Measurements from ENCODE around the gene RPL29.

RPL29 gene

DNA sequence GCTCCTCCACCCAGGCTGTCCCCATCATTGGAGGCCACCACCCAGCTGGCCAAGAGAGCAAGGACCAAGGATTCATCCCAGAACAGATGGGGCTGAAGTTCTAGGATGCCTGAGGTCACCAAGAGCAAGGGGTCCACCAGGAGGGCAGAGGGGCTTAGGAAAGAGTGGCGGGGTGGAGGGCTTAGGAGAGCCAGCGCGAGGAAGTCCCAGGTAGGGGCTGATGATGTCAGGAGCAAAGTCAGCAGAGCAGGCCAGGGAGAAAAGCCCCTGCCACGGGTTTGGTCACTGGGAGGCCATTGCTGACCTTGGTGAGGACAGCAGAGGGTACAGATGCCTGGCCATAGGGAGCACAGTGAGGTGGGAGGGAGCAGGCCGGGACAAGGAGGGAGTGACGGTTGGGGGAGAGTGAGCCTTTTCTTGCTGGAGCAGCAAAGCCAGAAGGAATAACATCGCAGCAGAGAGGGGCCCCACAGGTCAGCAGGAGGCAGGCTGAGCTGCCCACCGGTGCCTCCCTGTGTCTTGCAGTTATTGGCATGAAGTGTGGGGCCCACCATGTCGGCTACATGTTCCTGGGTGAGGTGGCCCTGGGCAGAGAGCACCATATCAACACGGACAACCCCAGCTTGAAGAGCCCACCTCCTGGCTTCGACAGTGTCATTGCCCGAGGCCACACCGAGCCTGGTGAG is 48.3 kb downstream of the RPL29 start:
- DNase-seq (ENCODE audit: low spot score) (no peak), FAIRE-seq (no peak)

DNA sequence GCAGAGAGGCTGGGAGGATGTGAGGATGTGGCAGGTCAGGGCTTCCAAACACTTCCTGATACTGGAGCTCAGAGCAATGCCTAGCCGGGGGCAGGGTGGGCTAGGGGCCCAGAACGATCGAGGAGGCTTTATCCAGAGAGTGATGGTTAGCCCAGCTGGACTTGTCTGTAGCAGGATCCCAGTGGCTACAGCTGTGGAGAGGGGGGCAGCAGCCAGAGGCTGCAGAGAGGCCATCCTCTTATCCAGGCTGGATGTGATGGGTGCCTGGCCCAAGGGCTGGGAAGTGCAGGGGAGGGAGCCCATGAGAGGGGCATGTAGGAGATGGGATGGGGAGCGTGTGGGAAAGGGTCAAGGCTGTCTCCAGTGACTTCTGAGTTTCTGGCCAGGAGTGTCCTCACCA is 48.9 kb downstream of the RPL29 start:
- DNase-seq (ENCODE audit: low spot score) (no peak), FAIRE-seq (no peak)

DNA sequence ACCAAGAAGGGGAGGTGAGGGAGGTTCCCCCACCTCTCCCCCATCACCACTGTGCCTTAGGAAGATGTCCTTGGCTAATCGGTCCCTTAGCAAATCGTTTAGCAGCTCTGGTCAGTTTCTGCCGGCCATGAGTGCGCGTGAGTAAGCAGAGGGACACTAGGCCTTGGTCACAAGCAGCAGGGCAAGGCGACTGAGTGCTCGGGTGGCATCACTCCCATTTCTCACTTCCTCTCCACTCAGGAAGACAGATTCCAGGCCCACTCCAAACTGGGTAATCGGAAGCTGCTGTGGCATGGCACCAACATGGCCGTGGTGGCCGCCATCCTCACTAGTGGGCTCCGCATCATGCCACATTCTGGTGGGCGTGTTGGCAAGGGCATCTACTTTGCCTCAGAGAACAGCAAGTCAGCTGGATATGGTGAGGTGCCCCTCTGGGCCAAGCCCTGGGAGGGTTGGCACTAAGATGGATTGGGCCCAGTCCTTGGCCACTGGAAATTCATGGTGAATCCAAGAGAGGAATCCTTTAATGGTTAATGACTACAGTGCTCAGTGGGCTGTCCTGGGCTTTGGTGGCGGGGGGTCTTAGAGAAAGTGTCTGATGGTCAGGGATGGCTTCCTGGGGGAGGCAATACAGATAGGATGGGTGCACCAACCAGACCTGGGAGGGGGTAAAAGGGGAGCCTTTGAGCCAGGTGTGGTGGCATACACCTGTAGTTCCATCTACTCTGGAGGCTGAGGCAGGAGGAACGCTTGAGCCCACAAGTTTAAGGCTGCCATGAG is 49.6 kb downstream of the RPL29 start:
- FAIRE-seq, result no peak
- no peak for DNase-seq (ENCODE audit: low spot score)

DNA sequence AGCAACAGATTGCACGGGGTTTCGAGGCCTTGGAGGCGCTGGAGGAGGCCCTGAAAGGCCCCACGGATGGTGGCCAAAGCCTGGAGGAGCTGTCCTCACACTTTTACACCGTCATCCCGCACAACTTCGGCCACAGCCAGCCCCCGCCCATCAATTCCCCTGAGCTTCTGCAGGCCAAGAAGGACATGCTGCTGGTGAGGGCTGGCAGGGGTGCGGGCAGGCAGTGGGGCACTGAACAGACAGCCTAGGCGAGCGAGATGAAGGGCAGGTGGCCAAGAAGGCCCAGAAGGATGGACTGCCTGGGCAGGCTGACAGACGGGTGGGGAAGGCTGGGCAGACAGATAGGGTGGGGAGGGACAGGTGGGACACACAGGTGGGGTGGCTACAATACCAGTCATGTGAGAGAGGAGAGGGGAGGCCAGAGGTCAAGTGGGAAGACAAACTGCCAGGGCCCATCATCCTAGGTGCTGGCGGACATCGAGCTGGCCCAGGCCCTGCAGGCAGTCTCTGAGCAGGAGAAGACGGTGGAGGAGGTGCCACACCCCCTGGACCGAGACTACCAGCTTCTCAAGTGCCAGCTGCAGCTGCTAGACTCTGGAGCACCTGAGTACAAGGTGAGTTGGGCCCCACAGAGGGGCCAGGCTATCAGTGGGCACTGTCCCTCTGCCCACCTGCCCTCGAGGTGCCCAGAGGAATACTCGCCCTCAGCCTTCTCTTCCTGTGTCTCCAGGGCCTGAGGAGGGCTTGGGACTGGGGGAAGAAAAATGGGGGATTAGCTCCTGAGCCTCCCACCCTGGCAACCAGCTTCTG is 50.5 kb downstream of the RPL29 start:
- DNase-seq (ENCODE audit: low spot score), result no peak
- no peak for FAIRE-seq

DNA sequence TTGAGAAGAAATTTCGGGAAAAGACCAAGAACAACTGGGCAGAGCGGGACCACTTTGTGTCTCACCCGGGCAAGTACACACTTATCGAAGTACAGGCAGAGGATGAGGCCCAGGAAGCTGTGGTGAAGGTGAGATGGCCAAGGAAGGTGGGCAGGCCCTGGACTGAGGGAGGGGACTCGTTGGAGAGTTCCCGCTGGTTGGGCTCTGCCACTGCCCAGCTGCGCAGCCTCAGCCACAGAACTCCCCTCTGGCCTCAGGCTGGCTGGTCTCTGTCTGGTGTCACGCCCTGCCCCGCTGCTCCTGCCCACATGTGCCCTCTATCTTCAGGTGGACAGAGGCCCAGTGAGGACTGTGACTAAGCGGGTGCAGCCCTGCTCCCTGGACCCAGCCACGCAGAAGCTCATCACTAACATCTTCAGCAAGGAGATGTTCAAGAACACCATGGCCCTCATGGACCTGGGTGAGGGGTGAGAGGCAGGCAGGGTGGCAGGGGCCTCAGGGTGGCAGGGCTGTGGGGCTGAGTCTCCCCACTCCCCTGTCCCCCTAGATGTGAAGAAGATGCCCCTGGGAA is 51.2 kb downstream of the RPL29 start:
- FAIRE-seq (no peak), DNase-seq (ENCODE audit: low spot score) (no peak)
